NCI-H2081 (cell line): ENCODE measurements around the gene SSBP2.

Source experiments
- DNase-seq, 2 experiments: peaks; one replicate each; lab custom pipeline; 2025; lab: John Stamatoyannopoulos, UW

SSBP2 gene

DNA sequence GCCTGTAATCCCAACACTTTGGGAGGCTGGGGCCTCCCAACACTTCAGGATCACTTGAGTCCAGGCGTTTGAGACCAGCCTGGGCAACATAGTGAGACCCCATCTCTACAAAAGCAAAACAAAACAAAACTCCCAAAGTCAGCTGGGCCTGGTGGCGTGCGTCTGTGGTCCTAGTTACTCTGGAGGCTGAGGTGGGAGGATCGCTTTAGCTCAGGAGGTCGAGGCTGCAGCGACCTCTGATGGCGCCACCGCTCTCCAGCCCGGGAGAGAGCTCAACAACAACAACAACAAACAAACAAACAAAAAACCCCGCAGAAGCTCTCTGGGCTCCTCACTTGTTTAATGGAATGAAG lies 357.5 kb downstream of the SSBP2 start:
- no peak for DNase-seq

- no peak for DNase-seq
Measured at GRCh38 chr5:81389025-81389424, 361.9 kb downstream of the SSBP2 start.

DNA sequence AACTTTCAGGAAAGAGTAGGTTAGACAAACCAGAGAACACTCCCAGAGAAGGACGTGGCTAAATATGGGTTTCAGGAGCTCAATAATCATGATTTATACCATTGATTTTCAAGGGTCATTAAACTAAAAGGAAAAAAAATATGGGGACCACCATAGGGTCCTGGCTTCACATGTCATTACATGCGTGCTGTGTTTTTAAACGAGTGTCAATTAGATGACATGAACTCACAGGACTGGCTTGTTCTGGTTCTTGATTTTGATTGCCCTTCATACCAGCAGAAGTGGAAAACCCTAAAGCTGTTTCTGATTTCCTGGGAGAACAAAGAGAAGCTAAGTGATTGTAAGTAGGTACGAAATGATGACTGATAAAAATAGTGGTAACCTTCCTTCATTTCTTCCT lies 362.7 kb downstream of the SSBP2 start:
- no peak for DNase-seq

DNA sequence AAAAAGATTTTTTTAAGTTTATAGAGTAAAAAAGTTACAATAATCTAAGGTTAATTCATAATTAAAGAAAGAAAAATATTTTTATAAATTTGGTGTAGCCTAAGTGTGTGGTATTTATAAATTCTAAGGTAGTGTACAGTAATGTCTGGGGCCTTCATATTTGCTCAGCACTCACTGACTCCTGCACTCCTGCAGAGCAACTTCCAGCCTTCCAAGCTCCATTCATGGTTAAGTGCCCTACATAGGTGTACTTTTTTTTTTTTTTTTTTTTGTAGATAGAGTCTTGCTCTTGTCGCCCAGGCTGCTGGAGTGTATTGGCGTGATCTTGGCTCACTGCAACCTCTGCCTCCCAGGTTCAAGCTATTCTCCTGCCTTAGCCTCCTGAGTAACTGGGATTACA lies 367.0 kb downstream of the SSBP2 start:
- DNase-seq: no peak

DNA sequence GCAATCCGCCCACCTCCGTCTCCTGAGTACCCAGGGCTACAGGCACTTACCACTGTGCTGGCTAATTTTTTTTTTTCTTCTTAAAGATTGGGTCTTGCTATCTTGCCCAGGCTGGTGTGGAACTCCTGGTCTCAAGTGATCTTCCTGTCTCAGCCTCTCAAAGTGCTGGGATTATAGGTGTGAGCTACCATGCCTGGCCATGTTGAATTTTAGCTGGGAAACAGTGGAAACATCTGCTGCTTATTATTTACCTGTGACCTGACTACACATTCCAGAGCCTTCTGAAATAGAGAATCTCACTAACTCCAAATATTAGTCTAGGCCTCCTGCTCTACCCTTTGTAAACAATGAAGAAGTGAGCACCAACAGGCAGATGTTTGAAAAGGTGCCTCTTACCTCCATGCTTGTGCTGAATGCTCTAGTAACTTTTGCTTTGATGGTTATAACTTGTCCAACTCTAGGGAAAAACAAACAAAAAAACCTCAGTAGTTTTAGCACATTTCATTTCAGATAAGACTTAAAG lies 379.5 kb downstream of the SSBP2 start:
- no peak for DNase-seq

- DNase-seq: no peak
Measured at GRCh38 chr5:81370912-81371311, 380.0 kb downstream of the SSBP2 start.

GRCh38 chr5:81365541-81365940 lies 385.4 kb downstream of the SSBP2 start:
- DNase-seq: no peak

- no peak for DNase-seq
Measured at GRCh38 chr5:81363093-81363871, 387.6 kb downstream of the SSBP2 start.
